22Rv1 (cell line): ENCODE measurements around the gene SERPINA12.

Experiments
- ZFX ChIP-seq: fragments of 450-650 bp; IDR thresholded peaks from 2 replicates; pipeline ENCODE4 v1.6.1; 2017; ENCODE audit warnings: antibody characterized with exemption, borderline replicate concordance
- TF ChIP-seq, protein P1 (sequence below): fragments of 450-650 bp; IDR thresholded peaks from 2 replicates; pipeline ENCODE4 v1.5.1; 2017; ENCODE audit warnings: mild to moderate bottlenecking

DNA sequence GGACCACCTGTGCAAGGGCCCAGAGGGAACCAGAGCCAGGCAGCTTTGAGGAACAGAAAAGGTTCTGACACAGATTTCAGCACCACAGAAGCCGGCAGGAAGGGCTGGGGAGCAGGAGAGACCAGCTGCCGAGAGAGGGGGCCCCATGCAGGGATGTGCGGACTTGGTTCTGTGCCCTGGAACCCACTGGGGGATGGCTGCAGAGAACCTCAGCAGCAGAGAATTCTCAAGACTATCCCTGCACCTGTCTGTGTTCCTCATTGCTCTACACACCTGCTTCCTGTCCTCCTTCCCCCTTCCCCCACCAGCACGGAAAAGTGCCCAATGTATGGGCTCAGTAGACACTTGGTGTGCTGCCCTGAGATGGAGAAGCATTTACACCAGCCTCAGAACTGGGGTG is 36.4 kb downstream of the SERPINA12 start:
- TF ChIP-seq, protein P1, sequence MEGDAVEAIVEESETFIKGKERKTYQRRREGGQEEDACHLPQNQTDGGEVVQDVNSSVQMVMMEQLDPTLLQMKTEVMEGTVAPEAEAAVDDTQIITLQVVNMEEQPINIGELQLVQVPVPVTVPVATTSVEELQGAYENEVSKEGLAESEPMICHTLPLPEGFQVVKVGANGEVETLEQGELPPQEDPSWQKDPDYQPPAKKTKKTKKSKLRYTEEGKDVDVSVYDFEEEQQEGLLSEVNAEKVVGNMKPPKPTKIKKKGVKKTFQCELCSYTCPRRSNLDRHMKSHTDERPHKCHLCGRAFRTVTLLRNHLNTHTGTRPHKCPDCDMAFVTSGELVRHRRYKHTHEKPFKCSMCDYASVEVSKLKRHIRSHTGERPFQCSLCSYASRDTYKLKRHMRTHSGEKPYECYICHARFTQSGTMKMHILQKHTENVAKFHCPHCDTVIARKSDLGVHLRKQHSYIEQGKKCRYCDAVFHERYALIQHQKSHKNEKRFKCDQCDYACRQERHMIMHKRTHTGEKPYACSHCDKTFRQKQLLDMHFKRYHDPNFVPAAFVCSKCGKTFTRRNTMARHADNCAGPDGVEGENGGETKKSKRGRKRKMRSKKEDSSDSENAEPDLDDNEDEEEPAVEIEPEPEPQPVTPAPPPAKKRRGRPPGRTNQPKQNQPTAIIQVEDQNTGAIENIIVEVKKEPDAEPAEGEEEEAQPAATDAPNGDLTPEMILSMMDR: no peak
- no peak for TF ChIP-seq ZFX
